Hypothalamus (tissue), 51 donors: ENCODE measurements around the gene SELENOF.
"Not testable (repeated sequence)": the region's sequence is repeated elsewhere in the genome, so short reads cannot be mapped to it uniquely, and the experiment has no call there.

Source experiments
- DNase-seq, 51 donors: peaks; one replicate each; lab custom pipeline; 2025; lab: John Stamatoyannopoulos, UW

SELENOF gene

GRCh38 chr1:86821956-86822355, 92.0 kb downstream of the SELENOF start:
- no peak for DNase-seq

- DNase-seq, result not testable (repeated sequence)
These were observed 94.0 kb downstream of the SELENOF start for GRCh38 chr1:86819970-86820369.

GRCh38 chr1:86817246-86817826, 96.6 kb downstream of the SELENOF start:
- DNase-seq, result not testable (repeated sequence)

- not testable (repeated sequence) for DNase-seq
These were observed 99.8 kb downstream of the SELENOF start for GRCh38 chr1:86814118-86814517.
